ENCODE results near the gene NEGR1.
A peak's percentile ranks its signal among the peaks of the same experiment; 100 is the strongest.

Gene NEGR1

DNA sequence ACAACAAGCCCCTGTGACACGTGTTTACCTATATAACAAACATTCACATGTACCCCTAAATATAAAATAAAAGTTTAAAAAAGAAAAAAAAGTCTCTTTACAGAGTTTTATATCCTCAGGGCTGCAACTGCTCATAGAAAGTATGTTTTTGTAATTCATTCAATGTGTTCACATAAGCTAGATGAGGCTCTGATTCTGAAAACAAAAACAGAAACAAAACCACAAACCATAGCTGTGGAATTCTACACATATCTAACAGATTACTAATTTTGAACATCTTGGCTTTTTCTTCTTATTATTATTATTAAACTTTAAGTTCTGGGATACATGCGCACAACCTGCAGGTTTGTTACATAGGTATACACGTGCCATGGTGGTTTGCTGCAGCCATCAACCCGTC is 621.9 kb downstream of the NEGR1 start:
- no peak for DNase-seq

DNA sequence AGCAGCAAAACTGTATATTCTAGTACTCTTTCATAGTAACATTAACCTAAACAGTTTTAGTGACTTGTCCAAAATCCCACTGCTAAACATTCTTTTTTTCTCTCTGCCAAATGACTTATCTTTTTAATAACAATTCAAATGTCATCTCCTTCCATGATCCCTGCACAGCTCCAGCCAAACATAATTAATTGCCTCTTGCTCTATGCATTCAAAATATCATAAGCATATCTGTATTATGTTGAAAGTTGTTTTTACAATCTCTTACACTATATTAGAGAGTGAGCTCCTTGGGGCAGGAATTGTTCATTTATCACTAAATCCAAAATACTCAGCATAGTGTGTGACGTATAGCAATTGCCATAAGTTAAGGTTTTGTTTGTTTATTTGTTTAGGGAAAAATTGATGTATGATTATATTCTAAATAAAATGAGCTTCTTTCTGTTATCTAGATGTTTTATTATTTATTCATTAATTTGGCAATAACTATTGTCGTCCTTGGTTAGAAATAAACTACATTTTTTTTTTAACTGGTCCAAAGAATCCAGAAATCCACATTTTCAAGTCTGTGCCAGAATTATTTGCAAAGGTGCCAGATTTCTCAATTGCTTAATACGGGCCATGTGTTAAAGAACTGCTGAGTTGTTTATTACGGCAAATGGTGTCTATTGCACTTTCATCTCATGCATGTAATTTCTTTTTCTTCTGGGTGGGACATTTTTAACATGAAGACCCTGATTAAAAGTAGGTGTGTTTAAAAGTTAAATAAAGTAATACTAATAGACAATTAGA is 624.3 kb downstream of the NEGR1 start:
- DNase-seq, result no peak

DNA sequence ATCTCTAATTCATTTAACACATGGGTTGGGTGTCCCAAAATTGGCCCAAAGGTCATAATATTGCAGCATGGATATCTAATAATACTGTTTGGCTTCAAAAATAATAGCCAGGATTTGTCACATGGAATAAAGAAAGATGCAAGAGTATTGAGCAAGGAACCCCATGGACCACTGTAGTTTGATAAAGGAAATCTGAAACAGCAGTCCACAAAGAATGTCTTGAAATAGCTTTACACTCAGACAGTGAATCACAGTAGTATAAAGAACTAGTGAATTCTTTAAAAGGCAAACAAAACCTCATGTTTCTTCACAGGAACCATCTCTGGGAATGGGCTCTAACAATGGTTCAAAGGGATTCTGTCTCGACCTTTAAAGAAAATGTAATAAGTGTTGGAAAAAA is 625.4 kb downstream of the NEGR1 start:
- no peak for DNase-seq

DNA sequence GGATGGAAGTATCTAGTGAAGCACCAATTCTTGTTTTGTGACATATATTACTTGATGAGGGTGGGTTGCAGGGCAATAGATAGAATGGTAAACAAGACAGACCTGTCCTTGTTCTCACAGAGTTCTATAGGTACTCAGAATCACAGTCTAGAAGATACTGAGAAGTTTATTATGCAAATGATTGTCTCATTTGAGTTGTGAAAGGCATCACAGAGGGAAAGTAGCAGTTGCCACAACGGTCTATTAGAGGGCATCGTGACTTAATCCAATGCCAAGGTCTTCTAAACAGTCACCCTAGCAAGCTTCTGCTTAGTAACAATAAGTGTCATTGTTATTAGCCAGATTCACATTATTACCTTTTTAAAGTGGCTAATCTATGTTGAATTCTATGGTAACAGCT is 626.7 kb downstream of the NEGR1 start:
- no peak for DNase-seq

GRCh38 chr1:71653952-71654351 is 628.4 kb downstream of the NEGR1 start:
- no peak for DNase-seq

- DNase-seq, result no peak
These were observed 631.1 kb downstream of the NEGR1 start for GRCh38 chr1:71651214-71651613.

GRCh38 chr1:71650119-71650518 is 632.2 kb downstream of the NEGR1 start:
- DNase-seq, result peak; percentile 38

GRCh38 chr1:71649608-71650007 is 632.7 kb downstream of the NEGR1 start:
- no peak for DNase-seq

DNA sequence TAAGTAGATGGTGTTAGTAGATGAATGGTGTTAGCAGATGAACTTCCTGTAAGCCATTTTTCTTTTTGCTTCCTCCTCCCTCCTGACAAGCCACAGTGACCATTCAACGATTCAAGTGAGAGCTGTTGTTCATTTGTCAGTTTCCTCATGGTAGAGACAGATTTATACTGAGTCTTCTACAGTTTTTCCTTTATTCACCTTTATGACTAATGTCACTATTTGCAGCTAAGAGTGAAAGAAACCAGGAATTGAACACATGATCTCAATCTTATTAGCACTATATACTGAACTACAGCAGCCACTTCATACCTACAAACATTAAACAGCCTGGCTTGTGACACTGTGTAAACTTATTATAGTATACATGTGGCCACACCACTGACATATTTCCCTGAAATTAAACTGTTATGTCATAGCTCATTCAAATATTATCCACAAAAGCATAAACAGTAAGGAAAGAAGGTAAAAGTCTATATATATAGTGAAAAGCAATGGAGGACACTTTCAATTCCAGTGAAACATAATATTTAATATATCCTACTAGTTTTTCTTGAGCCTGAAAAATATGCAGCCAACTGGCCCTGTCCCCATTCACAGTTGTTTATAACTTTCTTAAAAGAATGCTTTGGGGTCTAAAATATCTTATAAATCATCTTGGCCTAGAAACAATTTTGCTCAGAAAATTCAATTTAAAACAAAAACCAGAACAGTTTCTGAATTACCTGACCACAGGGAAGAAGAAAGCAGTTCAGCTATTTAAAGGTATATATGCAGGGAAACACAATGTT is 634.6 kb downstream of the NEGR1 start:
- no peak for DNase-seq

GRCh38 chr1:71645015-71645414 is 637.3 kb downstream of the NEGR1 start:
- no peak for DNase-seq

GRCh38 chr1:71641903-71642302 is 640.4 kb downstream of the NEGR1 start:
- DNase-seq, result no peak

- no peak for DNase-seq
These were observed 641.3 kb downstream of the NEGR1 start for GRCh38 chr1:71640998-71641397.

GRCh38 chr1:71640116-71640515 is 642.2 kb downstream of the NEGR1 start:
- DNase-seq, result peak; percentile 48

GRCh38 chr1:71638081-71638766 is 644.1 kb downstream of the NEGR1 start:
- no peak for DNase-seq

GRCh38 chr1:71635568-71635967 is 646.8 kb downstream of the NEGR1 start:
- DNase-seq, result no peak

- no peak for DNase-seq
These were observed 648.2 kb downstream of the NEGR1 start for GRCh38 chr1:71634159-71634558.

DNA sequence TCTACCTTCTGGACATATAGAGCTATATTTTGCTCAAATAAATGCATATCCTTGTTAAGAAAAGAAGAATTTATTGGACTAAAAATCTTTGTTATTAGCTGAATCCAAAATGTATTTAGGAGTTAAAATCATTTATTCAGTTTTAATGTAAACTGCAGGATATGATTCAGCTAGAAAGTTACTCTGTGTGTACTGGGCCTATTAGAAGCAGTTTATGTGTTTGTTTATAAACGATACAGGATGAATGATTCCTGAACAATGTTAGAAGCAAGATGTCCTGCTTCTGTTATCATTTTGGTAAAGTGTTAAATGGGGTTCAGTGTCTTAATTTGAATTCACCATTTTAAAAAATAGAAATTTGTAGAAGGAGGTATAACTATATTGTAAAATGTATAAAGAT is 652.3 kb downstream of the NEGR1 start:
- no peak for DNase-seq

- DNase-seq, result no peak
These were observed 657.3 kb downstream of the NEGR1 start for GRCh38 chr1:71625004-71625403.

- no peak for DNase-seq
These were observed 658.5 kb downstream of the NEGR1 start for GRCh38 chr1:71623888-71624287.

DNA sequence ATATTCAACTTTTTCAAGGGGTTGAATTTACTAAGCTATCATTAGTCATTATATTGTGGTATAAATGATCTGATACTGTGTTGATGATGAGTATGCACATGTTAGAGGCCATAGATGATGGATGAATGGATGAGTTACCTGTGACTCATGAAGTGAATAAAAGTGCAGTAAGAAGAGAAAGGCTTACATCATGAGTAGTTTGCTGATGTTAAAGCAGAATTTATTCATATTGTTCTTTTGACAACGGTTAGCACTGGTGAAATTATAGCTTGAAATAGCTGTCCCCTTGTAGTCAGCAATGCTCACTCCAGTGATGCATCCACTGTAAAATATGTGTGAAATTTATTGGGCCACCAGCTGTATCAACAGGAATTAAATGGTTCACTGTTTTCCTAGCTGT is 660.6 kb downstream of the NEGR1 start:
- DNase-seq, result no peak

GRCh38 chr1:71618766-71619530 is 663.4 kb downstream of the NEGR1 start:
- no peak for DNase-seq

- peak; percentile 21 for DNase-seq
These were observed 664.1 kb downstream of the NEGR1 start for GRCh38 chr1:71618191-71618590.

DNA sequence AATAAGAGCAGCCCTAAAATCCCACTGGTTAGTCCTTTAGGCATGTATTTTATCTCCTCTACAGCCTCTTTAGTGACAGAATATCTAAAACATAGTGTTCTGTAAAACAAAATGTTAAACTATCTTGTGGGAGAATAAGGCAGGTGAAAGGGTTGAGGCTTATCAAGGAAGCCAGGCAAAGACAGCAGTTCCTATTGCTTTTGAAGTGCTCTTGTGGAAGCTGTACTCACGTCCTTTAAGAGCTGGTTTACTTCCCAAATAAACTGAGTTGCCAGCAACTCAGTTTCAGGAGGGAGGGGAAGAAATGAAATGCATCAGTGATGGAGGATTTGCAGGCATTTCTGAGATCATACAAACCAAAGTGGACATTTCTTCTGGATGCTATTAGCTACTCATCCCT is 671.9 kb downstream of the NEGR1 start:
- DNase-seq, result no peak

All from right hindlimb (tissue), 1 donor.